ENCODE results near the gene TLE1.

DNA sequence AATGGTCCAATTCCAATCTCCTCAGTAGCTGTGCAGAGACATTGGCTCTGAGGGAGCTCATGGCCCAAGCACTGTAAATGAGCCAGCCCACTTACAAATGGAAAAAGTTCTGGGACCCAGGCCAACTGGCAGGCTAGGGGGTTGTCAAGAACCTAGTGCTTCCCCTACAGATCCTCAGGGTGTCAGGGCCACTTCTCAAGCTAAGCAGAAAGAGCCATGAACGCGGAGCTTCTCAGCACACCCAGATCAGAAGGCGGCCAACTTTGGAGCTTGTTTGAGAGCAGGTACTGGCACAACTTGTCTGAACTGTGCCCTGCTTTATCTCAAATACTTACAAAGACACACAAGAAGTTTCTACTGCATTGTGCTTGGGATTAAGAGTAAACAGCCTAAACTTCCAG is 17.5 kb downstream of the TLE1 start:
- TF ChIP-seq CTCF (IDR thresholded peaks at IDR 0.05) (no peak), EP300 (IDR thresholded peaks at IDR 0.05) (no peak), POLR2A (IDR thresholded peaks at IDR 0.05; ENCODE audit: low read depth) (no peak)
